GM12872 (cell line): Measurements from ENCODE around the gene FBXO2.

Experiments
- TF ChIP-seq, protein P1 (sequence below): IDR thresholded peaks from 3 replicates; pipeline ENCODE4 v1.5.1; 2011; ENCODE audit warnings: low read depth, mild to moderate bottlenecking, low read length, moderate library complexity; ENCODE audit not compliant: insufficient read depth

The FBXO2 gene

DNA sequence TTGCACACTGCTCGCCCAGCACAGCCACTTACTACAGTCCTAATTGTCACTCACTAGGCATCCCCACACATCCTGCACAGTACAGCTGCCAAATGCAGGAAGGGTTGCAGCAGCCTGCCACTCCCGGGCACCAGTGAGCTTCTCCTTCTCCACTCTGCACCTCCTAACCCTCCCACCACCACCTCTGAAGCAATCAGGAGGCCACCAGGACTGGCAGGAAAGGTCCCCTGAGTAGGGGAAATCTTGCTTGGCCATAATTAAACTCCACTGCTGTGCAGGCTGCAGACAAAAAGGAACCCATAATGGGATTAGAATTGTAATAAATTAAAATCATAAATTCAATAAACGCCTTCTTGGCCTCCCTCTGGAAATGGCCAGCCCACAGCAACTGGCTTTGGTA lies 31.8 kb downstream of the FBXO2 start:
- TF ChIP-seq, protein P1, sequence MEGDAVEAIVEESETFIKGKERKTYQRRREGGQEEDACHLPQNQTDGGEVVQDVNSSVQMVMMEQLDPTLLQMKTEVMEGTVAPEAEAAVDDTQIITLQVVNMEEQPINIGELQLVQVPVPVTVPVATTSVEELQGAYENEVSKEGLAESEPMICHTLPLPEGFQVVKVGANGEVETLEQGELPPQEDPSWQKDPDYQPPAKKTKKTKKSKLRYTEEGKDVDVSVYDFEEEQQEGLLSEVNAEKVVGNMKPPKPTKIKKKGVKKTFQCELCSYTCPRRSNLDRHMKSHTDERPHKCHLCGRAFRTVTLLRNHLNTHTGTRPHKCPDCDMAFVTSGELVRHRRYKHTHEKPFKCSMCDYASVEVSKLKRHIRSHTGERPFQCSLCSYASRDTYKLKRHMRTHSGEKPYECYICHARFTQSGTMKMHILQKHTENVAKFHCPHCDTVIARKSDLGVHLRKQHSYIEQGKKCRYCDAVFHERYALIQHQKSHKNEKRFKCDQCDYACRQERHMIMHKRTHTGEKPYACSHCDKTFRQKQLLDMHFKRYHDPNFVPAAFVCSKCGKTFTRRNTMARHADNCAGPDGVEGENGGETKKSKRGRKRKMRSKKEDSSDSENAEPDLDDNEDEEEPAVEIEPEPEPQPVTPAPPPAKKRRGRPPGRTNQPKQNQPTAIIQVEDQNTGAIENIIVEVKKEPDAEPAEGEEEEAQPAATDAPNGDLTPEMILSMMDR = no peak

DNA sequence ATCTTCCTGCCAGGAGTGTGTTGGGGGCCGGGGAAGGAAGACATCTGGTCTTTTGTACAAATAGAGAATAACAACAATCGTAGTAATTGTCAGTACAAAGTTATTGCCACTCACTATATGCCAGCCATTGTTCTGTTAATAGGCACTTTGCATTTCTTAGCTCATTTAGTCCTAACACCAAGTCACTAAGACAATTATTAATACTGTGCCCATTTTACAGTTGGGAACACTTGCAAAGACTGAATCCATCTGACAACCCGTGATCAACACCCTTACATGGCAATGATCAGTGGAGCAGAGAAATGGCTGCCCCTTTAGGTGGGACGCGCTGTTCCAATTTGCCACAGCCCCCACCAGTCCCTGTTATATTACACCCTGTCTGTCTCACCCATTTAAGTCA lies 33.3 kb downstream of the FBXO2 start:
- TF ChIP-seq, protein P1 = no peak

DNA sequence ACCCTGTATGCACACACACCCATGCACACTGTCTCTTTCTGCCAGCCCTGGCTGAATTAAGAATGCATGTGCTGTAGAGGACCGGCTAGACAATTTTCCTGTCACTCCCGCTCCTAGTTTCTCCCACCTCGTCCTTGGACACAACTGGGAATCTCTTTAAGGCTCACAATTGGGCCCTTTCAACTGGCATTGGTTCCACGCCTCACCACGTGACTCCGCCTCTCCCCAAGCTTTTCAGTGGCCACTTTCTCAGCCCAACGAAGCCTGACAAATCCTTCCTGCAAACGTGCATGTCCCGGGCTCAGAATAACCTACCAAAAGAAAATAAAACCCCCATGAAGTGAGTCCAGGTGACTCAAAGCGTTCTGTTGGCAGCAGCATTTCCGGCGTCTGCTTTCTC lies 33.8 kb downstream of the FBXO2 start:
- TF ChIP-seq, protein P1 = no peak

DNA sequence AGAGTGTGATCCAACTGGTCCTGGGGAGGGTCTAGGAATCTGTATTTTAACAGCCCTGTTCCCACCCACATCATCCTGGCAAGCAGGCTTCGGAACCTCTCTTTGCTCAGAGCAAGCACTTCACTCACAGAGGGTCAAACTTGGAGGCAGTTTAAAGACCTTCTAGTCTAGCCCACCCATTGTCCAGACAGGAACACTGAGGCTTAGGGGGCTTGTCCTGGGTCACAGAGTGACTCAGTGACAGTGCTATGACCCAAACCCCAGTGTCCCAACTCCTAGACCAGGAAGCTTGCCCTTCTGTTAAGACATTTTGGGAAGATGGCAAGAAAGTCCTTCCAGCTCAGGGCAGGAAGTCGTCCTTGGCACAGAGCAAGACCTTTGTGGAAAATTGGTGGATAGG lies 36.5 kb downstream of the FBXO2 start:
- TF ChIP-seq, protein P1 = no peak

DNA sequence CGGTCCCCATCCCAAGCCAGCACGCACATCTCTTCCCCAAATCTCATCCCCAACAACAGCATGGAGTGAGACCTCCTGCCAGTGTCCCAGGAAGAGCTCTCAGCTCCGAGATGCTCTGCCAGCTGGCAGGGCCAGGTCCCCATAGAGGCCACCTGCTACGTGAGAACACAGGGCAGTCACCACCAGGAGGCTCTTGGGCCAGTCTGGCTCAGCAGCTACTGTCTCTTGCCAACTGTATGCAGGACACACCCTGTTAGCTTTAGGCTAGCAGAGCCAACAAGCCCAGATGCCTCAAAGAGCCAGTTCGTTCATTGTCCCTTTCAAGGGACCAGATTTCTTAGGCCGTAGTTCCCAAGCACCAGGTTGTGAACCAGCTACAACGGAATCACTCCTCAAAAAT lies 36.9 kb downstream of the FBXO2 start:
- TF ChIP-seq, protein P1 = no peak

DNA sequence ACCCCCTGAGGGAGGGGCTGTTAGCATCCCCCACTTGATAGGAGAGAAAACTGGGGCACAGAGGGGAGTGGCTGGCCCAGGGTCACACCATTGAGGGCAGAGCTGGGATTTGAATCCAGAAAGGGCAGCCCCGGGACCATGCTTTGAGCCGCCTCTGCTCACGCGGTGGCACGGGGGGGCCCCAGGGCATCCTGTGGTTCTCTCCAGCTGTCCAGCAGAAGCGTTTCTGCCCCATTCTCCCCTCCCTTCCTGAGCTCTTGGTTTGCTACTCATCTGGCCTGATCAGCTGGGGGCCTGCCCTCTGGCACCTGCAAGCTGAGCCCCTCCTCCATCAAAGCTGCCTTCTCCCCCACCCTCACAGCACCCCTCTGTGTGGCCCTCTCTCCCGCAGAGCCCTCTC lies 37.5 kb downstream of the FBXO2 start:
- TF ChIP-seq, protein P1 = no peak

DNA sequence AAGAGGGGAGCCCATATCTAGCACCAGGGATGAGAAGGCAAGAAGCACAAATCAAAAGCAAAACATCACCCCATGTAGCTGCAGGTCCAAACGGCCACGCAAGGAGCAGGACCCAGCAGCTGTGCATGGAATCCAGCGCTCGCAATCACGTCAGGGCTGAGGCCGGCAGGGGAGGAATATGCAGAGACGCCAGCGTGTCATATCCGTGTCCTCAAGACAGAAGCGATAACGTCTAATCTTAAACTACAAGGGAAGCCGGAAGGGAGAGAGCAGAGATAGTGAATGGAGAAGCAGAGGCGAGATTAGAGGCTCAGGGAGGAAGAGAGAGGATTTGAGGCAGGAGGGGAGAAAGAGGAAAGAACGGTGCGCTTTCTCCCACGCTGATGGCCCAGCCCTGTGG lies 39.1 kb downstream of the FBXO2 start:
- TF ChIP-seq, protein P1 = no peak

DNA sequence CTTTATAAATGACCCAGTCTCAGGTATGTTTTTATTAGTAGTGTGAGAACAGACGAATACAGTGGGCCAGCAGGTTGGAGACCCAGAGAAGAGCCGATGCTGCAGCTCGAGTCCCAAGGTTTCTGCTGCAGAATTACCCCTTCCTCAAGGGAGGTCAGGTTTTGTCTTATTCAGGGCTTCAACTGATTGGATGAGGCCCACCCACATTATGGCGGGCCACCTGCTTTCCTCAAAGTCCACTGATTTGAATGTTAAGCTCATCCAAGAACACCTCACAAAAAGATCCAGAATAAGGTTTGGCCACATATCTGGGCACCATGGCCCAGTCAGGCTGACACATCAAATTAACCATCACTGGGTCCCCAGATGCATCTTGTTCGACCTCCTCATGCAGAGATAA lies 40.9 kb downstream of the FBXO2 start:
- TF ChIP-seq, protein P1 = no peak
